Activated CD4-positive, alpha-beta T cell treated with anti-CD3 and anti-CD28 coated beads, Interleukin-2, Interleukin-4, amounts not matched to agents 100 ng/mL and 50 ng/mL, durations not matched to agents 16 hours and 8 hours (primary cell): ENCODE results near the gene NCAM1.

Source experiments
- DNase-seq: peaks from one replicate; pipeline ENCODE4 v3.0.0-alpha.2; 2020; ENCODE audit warnings: low spot score

NCAM1 gene

DNA sequence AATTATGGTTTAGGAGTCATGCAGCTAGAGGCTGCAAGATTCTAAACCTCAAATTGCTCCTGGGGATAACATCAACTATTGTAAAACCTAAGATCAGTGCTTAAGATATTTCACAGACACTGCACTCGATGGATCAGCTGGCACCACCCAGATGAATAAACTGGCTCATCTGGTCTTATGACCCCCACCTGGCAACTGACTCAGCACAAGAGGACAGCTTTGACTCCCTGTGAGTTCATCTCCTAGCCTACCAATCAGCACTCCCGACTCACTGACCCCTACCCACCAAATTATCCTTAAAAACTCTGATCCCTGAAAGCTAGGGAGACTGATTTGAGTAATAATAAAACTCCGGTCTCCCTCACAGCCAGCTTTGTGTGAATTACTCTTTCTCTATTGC is 352.4 kb downstream of the NCAM1 start:
- no peak for DNase-seq

DNA sequence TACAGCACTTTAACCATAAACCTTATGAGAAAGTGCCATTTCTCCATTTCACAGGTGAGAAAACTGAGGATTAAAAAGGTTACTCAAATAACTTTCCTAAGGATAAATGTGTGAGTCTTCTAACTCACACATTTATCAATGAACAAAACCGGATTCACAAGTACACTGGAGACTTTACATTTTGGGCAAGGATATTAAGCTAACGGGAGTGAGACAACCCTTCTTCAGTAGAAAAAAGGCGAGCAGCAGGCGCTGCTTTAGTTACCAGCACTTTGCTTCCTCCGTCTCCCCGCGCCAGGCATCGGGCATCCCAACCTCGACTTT is 352.8 kb downstream of the NCAM1 start:
- DNase-seq, result no peak

DNA sequence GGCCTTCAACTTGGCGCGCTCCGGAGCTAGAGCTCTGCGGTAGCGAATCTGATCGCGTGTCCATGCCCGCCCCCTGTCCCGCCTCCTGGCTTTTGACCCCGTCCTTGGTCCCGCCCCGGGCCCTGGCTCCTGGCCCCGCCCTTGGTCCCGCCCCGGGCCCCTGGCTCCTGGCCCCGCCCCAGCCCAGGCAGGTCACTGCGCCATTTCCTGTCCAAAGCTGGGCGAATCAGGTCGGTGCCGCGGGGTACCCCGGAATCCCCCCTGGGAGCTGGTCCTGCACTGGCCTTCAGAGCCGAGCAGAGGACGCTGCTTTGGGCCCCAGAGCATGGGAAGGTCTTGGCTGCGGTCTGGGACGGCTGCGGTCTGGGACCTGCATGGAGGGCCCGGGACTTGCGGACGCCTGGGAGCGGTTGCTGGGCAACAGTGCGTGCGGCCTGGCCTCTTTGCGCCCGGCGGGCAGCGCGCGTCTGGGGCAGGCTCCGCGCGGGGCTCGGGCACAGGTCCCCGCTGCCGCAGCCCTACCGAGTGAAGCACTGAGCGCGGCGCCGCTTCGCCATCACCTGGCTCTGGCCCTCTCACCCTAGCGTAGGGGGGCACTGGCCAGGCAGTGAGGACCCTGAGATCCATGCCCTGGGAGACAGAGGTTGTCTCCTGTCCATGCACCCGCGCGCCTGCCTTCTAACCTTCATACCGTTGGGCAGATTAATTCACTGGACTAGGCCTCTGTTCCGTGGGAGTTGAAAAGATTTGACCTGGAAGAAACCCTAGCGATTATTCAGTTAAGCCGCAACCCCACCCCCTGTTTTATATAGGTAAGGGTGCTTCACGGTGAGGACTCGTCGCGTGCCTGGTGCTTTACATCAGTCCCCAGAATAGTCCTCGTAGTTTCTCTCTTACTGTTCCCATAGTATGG is 353.4 kb downstream of the NCAM1 start, which contains the start of gene TTC12:
TSS of gene TTC12 (plus strand) at position 195 of the 913 bp plus-strand sequence. CDS start 1,675 bp downstream, outside the sequence.
- DNase-seq, result peak; percentile 93

DNA sequence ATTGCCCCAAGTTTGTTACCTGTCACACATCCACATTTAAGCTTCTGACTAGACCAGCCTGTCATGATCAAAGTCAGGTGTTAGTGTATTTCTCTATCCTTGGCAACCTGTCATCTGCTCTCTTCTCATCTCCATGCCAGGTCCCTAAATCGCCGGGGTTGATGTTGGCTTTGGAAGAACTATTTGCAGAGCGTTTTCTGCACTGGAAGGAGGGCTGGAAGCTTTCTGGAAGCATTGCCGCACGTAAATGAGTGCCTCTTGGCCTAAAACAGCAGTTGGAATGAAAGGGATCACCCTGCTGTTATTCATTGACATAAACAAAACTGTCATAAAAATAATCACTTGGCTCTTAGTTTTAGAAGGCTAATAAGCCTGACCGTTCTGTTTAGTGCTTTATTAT is 354.6 kb downstream of the NCAM1 start:
- DNase-seq, result no peak

DNA sequence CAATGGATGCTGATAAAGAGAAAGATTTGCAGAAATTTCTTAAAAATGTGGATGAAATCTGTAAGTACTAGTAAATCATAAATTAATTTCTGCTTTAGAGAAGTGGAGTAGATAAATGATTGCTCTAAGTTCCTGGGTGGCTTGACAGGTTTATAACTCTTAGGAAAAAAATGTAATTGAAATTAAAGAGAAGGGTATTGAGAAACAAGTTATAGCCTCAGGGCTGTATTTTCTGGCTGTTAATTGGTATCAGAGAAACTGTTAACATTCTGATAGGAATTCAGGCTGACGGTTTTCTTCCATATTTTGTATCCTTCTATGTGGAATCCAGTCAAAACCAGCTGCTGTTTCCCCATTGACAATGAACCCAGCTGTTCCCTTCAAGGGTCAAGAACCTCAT is 355.0 kb downstream of the NCAM1 start:
- no peak for DNase-seq

DNA sequence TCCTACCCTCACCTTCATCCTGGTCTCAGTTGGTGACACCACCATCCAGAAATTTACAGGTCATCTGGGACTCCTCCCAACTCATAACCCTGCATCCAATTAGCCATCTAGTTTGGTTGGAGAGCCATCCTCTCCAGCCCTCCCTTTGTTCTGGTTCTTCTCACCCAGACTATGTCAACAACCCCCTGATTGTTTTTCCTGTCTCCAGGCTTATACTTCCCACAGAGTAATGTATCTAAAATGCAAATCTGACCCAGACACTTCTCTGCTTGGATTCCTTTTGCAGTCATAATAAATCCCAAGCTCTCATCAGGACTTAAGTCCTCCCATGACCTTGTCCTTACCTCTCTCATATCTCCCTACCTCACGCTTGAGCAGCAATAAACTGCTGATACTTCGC is 356.1 kb downstream of the NCAM1 start:
- DNase-seq, result no peak

DNA sequence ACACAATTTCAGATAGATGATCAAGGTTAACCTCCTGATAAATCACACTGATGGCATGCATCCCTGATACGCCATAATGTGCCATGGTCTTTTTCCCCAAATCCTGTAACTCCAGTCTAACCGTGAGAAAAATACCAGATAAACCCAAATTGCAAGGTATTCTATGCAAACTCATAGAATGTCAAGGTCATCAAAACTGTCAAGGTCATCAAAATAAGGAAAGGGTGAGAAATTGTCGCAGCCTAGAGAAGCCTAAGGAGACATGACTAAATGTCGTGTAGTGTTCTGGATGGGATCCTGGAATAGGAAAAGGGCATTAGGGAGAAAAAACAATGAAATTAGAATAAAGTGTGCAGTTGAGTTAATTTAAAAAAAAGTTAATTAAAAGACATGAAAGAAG is 357.9 kb downstream of the NCAM1 start:
- DNase-seq, result no peak

DNA sequence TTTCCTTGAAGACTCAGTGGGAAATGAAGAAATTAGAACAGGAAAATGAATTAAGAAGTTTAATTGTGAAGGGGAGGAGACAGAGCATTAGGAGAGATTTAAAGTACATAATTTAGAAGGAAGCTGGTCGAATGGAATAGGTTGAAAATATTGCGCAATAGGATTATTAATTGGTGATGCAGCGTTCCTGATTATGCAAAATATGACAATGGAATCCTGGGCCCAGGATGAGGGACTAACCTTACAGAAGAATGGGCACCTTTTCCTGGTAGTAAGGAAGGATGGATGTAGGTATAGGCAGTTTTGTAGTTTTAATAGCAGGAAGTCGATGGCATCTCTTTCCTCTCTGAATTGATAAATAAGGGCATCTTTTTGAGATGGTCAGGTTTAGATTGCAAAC is 360.9 kb downstream of the NCAM1 start:
- no peak for DNase-seq

DNA sequence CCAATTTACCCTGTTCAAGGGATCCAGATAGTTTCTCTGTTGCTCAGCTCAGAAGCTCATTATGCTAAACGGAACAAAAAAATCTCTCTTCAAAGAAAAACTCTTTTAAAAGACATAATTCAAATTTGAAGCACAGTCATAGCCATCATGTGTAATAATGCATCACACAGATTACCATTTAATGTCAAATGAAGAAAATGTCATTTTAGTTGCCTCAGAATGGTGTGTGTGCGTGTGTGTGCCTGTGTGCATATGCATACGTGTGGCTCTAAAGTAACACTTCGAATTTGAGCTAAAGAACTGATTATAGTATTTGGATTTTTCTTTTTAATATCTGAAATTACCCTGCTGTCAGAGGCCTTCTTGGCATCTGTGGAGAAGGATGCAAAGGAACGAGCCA is 363.0 kb downstream of the NCAM1 start:
- DNase-seq, result no peak
